ENCODE results near the gene RNF115. TPM values are rescaled to one million over a fixed set of nuclear protein-coding genes. Genes with fewer than 3 reads are reported as not detected.
"Not testable (repeated sequence)": the region's sequence is repeated elsewhere in the genome, so short reads cannot be mapped to it uniquely, and the experiment has no call there.

Gene RNF115
- total RNA-seq, 1 experiment from 2014 or later, result 11.0 TPM

DNA sequence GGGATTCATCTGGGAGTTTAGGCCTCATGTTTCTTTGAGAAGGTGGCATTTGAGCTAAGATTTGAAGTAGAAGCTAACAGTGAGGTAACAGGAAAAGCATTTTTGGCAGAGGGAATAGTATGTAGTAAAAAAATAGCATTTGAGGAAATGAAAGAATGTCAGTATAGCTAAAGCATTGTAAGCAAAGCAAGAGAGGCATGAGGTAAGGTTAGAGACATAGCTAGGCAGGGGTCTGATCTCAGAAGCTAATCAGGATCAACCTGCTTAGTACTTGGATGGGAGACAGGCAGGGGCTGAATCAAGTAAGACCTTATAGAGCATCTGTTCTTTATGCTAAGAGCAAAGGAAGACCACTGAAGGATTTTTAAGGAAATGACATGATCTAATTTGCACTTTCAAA lies 4.1 kb upstream of the RNF115 start:
- Histone ChIP-seq H3K4me2 (no peak overlapping the region), H3K9me2 (ENCODE audit: insufficient read depth) (no peaks in the 10 kb centered on the region), H3K79me2 (ENCODE audit: low read depth) (peaks cover 20% of the 10 kb centered on the region), H3F3A (ENCODE audit: insufficient read depth, low read depth) (no peaks in the 10 kb centered on the region; the same call in 1 of the 2 replicates), H3K4me1 (replicated peaks; ENCODE audit: insufficient read depth) (peaks cover 10% of the 10 kb centered on the region), H3K27ac (no peak overlapping the region), H2AFZ (no peak overlapping the region), H4K20me1 (ENCODE audit: insufficient read depth) (no peaks in the 10 kb centered on the region), H3K4me3 (no peak overlapping the region), H3K27me3 (ENCODE audit: insufficient read depth, low read depth) (no peaks in the 10 kb centered on the region), H3K36me3 (ENCODE audit: low read depth) (peaks cover 42% of the 10 kb centered on the region), H3K9me3 (ENCODE audit: insufficient read depth, low read depth) (no peaks in the 10 kb centered on the region)
- ChIA-PET CTCF (interaction anchor here (0.7 kb wide), 1 partner anchor 83 kb away, joined by 4 read pairs; no protein-coding TSS in a partner anchor), POLR2A (ENCODE audit: unreplicated experiment) (no interaction called here)
- no TSS peak for BruUV-seq (replicated peaks)
- TF ChIP-seq, protein P1, sequence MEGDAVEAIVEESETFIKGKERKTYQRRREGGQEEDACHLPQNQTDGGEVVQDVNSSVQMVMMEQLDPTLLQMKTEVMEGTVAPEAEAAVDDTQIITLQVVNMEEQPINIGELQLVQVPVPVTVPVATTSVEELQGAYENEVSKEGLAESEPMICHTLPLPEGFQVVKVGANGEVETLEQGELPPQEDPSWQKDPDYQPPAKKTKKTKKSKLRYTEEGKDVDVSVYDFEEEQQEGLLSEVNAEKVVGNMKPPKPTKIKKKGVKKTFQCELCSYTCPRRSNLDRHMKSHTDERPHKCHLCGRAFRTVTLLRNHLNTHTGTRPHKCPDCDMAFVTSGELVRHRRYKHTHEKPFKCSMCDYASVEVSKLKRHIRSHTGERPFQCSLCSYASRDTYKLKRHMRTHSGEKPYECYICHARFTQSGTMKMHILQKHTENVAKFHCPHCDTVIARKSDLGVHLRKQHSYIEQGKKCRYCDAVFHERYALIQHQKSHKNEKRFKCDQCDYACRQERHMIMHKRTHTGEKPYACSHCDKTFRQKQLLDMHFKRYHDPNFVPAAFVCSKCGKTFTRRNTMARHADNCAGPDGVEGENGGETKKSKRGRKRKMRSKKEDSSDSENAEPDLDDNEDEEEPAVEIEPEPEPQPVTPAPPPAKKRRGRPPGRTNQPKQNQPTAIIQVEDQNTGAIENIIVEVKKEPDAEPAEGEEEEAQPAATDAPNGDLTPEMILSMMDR (conservative IDR thresholded peaks at IDR 0.05), result no peak
- TF ChIP-seq EZH2 (IDR thresholded peaks at IDR 0.05; ENCODE audit: low read depth), result no peak
- DNase-seq, result no peak
- intact Hi-C loops (cut with micrococcal nuclease; ENCODE audit: unreplicated experiment), result no loop called here

DNA sequence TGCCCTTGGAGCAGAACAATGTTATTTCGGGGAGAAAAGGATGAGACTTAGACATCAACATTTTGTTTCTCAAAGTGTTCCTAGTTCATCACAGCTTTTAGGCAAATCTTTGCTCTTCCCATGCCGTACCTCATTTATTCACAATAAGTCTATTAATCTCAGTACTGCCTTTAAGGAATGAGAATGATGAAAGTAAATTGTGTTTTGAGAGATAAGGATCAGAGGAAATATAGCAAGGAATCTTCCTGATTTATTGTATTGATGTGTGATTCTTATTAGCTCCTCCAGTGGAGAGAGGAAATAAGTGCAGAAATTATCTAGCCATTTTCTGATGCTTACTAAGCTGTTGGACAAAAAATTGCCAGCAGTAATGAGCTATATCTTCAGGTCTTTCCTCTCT lies 2.1 kb upstream of the RNF115 start:
- intact Hi-C loops (cut with micrococcal nuclease; ENCODE audit: unreplicated experiment), result no loop called here
- Histone ChIP-seq H3K4me2 (peak overlapping the region; percentile 91; the same call in 1 of the 2 replicates), H3K36me3 (ENCODE audit: low read depth) (peaks cover 40% of the 10 kb centered on the region)

GRCh38 chr1:145824499-145824842 lies 576 bp upstream of the RNF115 start:
- H3K9me3 ChIP-seq (ENCODE audit: insufficient read depth, low read depth), result no peaks in the 10 kb centered on the region
- ChIA-PET POLR2A (ENCODE audit: unreplicated experiment) (interaction anchor here (0.6 to 1.1 kb wide), 4 partner anchors 42 to 84 kb away, joined by 3 to 16 read pairs (median 6); no protein-coding TSS in a partner anchor), CTCF (no interaction called here)
- no peaks in the 10 kb centered on the region for H3K27me3 ChIP-seq (ENCODE audit: insufficient read depth, low read depth)
- TF ChIP-seq, protein P1 (conservative IDR thresholded peaks at IDR 0.05), result no peak
- TF ChIP-seq EZH2 (IDR thresholded peaks at IDR 0.05; ENCODE audit: low read depth), result no peak
- H3K4me3 ChIP-seq, result peak overlapping the region; percentile 85
- peaks cover 12% of the 10 kb centered on the region for H3K4me1 ChIP-seq (replicated peaks; ENCODE audit: insufficient read depth)
- DNase-seq, result no peak
- intact Hi-C loops (cut with micrococcal nuclease; ENCODE audit: unreplicated experiment), result loop anchor here (2.0 to 5.0 kb wide), 2 partner anchors 42 to 102 kb away; no protein-coding TSS in a partner anchor
- peak overlapping the region; percentile 81 for H3K27ac ChIP-seq
- peak overlapping the region; percentile 84 for H2AFZ ChIP-seq
- no peaks in the 10 kb centered on the region; the same call in 1 of the 2 replicates for H3F3A ChIP-seq (ENCODE audit: insufficient read depth, low read depth)
- H3K79me2 ChIP-seq (ENCODE audit: low read depth), result peaks cover 25% of the 10 kb centered on the region
- peaks cover 30% of the 10 kb centered on the region for H3K36me3 ChIP-seq (ENCODE audit: low read depth)
- no peaks in the 10 kb centered on the region for H3K9me2 ChIP-seq (ENCODE audit: insufficient read depth)
- H4K20me1 ChIP-seq (ENCODE audit: insufficient read depth), result no peaks in the 10 kb centered on the region
- no TSS peak for BruUV-seq (replicated peaks)
- peak overlapping the region; percentile 91 for H3K4me2 ChIP-seq

More for the DNA sequence above, 2.1 kb upstream of the RNF115 start:
- no TSS peak for BruUV-seq (replicated peaks)
- Histone ChIP-seq H3K9me3 (ENCODE audit: insufficient read depth, low read depth) (no peaks in the 10 kb centered on the region), H3F3A (ENCODE audit: insufficient read depth, low read depth) (no peaks in the 10 kb centered on the region; the same call in 1 of the 2 replicates), H2AFZ (no peak overlapping the region), H3K9me2 (ENCODE audit: insufficient read depth) (no peaks in the 10 kb centered on the region), H3K27me3 (ENCODE audit: insufficient read depth, low read depth) (no peaks in the 10 kb centered on the region), H3K4me3 (no peak overlapping the region), H3K79me2 (ENCODE audit: low read depth) (peaks cover 20% of the 10 kb centered on the region), H4K20me1 (ENCODE audit: insufficient read depth) (no peaks in the 10 kb centered on the region), H3K27ac (no peak overlapping the region), H3K4me1 (replicated peaks; ENCODE audit: insufficient read depth) (peaks cover 10% of the 10 kb centered on the region)
- CTCF ChIA-PET, result no interaction called here
- TF ChIP-seq, protein P1 (conservative IDR thresholded peaks at IDR 0.05), result no peak; the same call in 1 of the 2 replicates
- no peak for TF ChIP-seq EZH2 (IDR thresholded peaks at IDR 0.05; ENCODE audit: low read depth)
- POLR2A ChIA-PET (ENCODE audit: unreplicated experiment), result interaction anchor here (0.6 kb wide), 2 partner anchors 75 to 88 kb away, joined by 3 to 8 read pairs; no protein-coding TSS in a partner anchor
- no peak for DNase-seq

GRCh38 chr1:145822779-145823331 lies 1.0 kb downstream of the RNF115 start:
- H4K20me1 ChIP-seq (ENCODE audit: insufficient read depth); H3K9me3 ChIP-seq (ENCODE audit: insufficient read depth, low read depth); DNase-seq; H3K27me3 ChIP-seq (ENCODE audit: insufficient read depth, low read depth); H2AFZ ChIP-seq; H3F3A ChIP-seq (ENCODE audit: insufficient read depth, low read depth); BruUV-seq (replicated peaks); POLR2A ChIA-PET (ENCODE audit: unreplicated experiment); H3K27ac ChIP-seq; H3K4me2 ChIP-seq; H3K4me3 ChIP-seq; H3K9me2 ChIP-seq (ENCODE audit: insufficient read depth); CTCF ChIA-PET: not testable (repeated sequence)
- H3K79me2 ChIP-seq (ENCODE audit: low read depth), result peaks cover 29% of the 10 kb centered on the region
- peaks cover 14% of the 10 kb centered on the region for H3K36me3 ChIP-seq (ENCODE audit: low read depth)
- intact Hi-C loops (cut with micrococcal nuclease; ENCODE audit: unreplicated experiment), result loop anchor here (5.0 kb wide), 1 partner anchor 101 kb away; no protein-coding TSS in a partner anchor
- peaks cover 16% of the 10 kb centered on the region for H3K4me1 ChIP-seq (replicated peaks; ENCODE audit: insufficient read depth)

DNA sequence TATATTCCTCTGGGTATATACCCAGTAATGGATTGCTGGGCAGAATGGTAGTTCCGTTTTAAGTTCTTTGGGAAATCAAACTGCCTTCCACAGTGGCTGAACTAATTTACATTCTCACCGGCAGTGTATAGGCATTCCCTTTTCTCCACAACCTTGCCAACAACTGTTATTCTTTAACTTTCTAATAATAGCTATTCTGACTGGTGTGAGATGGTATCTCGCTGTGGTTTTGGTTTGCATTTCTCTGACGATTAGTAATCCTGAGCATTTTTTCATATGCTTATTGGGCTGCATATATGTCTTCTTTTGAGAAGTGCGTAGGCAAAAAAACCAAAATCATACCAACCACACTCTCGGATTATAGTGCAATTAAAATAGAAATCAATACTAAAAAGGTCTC lies 5.8 kb downstream of the RNF115 start:
- H3K36me3 ChIP-seq (ENCODE audit: low read depth); H4K20me1 ChIP-seq (ENCODE audit: insufficient read depth); H3F3A ChIP-seq (ENCODE audit: insufficient read depth, low read depth); H2AFZ ChIP-seq; H3K9me2 ChIP-seq (ENCODE audit: insufficient read depth); H3K9me3 ChIP-seq (ENCODE audit: insufficient read depth, low read depth); intact Hi-C loops (cut with micrococcal nuclease; ENCODE audit: unreplicated experiment); H3K4me3 ChIP-seq; H3K4me1 ChIP-seq (replicated peaks; ENCODE audit: insufficient read depth); CTCF ChIA-PET; H3K27me3 ChIP-seq (ENCODE audit: insufficient read depth, low read depth); POLR2A ChIA-PET (ENCODE audit: unreplicated experiment): not testable (repeated sequence)
- TSS peak; percentile 99 for BruUV-seq (replicated peaks)
- Histone ChIP-seq H3K79me2 (ENCODE audit: low read depth) (peaks cover 15% of the 10 kb centered on the region; the same call in 1 of the 2 replicates), H3K4me2 (peak overlapping the region; percentile 54), H3K27ac (peak overlapping the region; percentile 34; the same call in 1 of the 2 replicates)
- peak; percentile 5 to 53 for DNase-seq
